ENCODE results near the gene CTNND2.

Gene CTNND2

DNA sequence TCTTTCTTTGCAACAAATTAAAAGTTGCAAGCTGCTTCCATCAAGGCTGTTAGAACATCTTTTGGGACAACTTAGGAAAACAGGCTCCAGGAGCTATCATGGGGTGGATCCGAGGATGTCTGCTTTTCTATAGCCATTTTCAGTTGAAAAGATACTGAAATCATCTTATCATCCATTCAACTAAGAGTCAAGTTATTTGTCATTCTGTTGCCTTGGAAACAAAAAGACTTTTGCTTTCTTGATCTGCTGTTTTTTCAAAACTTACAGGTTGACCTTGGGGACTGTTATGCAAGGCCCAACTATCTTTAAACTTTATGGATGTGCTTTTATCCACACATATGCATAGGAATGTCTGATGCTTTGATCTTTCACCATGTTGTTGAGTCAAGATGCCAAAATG, 597.9 kb downstream of the CTNND2 start:
- DNase-seq, result no peak
- Histone ChIP-seq H3K36me3 (ENCODE audit: control insufficient read depth in 4 of 4, insufficient read depth in 4 of 4, low read length in 3 of 4) (no peaks in the 10 kb centered on the region), H3K27me3 (replicated peaks in 2 of 5; ENCODE audit: control insufficient read depth in 4 of 5, insufficient read depth in 5 of 5, low read length in 4 of 5) (peaks cover 0 to 4% (median 0%) of the 10 kb centered on the region in 5 experiments), H3K9me3 (ENCODE audit: control extremely low read depth in 1 of 5, control insufficient read depth in 4 of 5, insufficient read depth in 2 of 5, low read depth in 1 of 5, low read length in 4 of 5) (no peaks in the 10 kb centered on the region), H3K27ac (ENCODE audit: insufficient read depth in 1 of 2, low read depth in 1 of 2, low read length in 2 of 2, poor library complexity in 1 of 2, severe bottlenecking in 2 of 2) (no peak overlapping the region), H3K4me3 (ENCODE audit: control insufficient read depth in 1 of 7, extremely low read depth in 1 of 7, insufficient read depth in 4 of 7, low read depth in 2 of 7, low read length in 6 of 7) (no peak overlapping the region), H3K4me1 (ENCODE audit: control extremely low read depth in 1 of 4, control insufficient read depth in 4 of 4, insufficient read depth in 4 of 4, low read length in 3 of 4) (no peaks in the 10 kb centered on the region)
- ChIA-PET CTCF (no interaction called here), POLR2A (no interaction called here)
- WGBS (ENCODE audit: insufficient coverage), result 100% methylated on average over 1 of the region's 1 CpG

DNA sequence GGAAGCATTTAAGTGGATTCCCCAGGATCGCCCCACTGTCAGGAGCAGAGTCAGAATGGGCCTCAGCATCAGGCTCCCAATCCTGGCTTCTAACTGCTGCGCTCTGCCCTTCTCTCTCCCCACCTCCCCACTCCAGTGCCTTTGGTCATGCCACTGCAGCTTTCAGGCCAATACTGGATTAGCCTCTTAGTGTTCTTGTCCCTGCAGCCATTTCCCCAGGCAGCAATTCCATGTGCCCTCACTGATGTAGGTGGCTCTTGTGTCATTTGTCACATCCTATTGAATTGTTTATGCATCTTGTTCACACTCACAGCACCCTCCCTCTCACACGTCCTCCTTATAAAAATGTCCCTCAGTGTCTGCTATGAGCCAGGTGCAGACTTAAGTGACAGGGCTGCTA, 599.0 kb downstream of the CTNND2 start:
- H3K9me3 ChIP-seq (ENCODE audit: control extremely low read depth in 1 of 5, control insufficient read depth in 4 of 5, insufficient read depth in 2 of 5, low read depth in 1 of 5, low read length in 4 of 5), result no peaks in the 10 kb centered on the region
- no peak overlapping the region for H3K27ac ChIP-seq (ENCODE audit: insufficient read depth in 1 of 2, low read depth in 1 of 2, low read length in 2 of 2, poor library complexity in 1 of 2, severe bottlenecking in 2 of 2)
- 100% methylated on average over 2 of the region's 3 CpGs for WGBS (ENCODE audit: insufficient coverage)
- H3K4me3 ChIP-seq (ENCODE audit: control insufficient read depth in 1 of 7, extremely low read depth in 1 of 7, insufficient read depth in 4 of 7, low read depth in 2 of 7, low read length in 6 of 7), result no peak overlapping the region
- no peak for DNase-seq
- no peaks in the 10 kb centered on the region for H3K36me3 ChIP-seq (ENCODE audit: control insufficient read depth in 4 of 4, insufficient read depth in 4 of 4, low read length in 3 of 4)
- peaks cover 0 to 4% (median 0%) of the 10 kb centered on the region in 5 experiments for H3K27me3 ChIP-seq (replicated peaks in 2 of 5; ENCODE audit: control insufficient read depth in 4 of 5, insufficient read depth in 5 of 5, low read length in 4 of 5)
- no peaks in the 10 kb centered on the region for H3K4me1 ChIP-seq (ENCODE audit: control extremely low read depth in 1 of 4, control insufficient read depth in 4 of 4, insufficient read depth in 4 of 4, low read length in 3 of 4)
- ChIA-PET CTCF (no interaction called here), POLR2A (no interaction called here)

DNA sequence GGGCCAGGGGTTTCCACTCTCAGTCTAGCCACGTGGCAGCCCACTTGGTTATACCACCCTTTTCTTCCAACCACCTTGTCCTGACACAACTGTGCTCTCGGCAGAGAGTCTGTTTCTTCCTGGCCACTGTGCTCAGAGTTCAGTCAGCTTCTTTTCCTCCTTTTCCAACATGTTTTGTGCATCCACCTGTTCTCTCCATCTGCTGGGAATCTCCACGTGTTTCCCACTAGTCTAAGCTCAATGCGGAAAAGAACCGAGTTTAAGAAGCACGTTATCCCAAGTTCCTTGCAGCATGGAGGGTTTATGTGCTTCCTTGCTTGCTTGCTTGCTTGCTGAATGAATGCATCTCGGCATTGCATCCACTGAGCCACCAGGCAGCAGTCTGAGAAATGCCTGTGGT, 599.6 kb downstream of the CTNND2 start:
- Histone ChIP-seq H3K9me3 (ENCODE audit: control extremely low read depth in 1 of 5, control insufficient read depth in 4 of 5, insufficient read depth in 2 of 5, low read depth in 1 of 5, low read length in 4 of 5) (no peaks in the 10 kb centered on the region), H3K4me1 (ENCODE audit: control extremely low read depth in 1 of 4, control insufficient read depth in 4 of 4, insufficient read depth in 4 of 4, low read length in 3 of 4) (no peaks in the 10 kb centered on the region), H3K36me3 (ENCODE audit: control insufficient read depth in 4 of 4, insufficient read depth in 4 of 4, low read length in 3 of 4) (no peaks in the 10 kb centered on the region), H3K27me3 (replicated peaks in 2 of 5; ENCODE audit: control insufficient read depth in 4 of 5, insufficient read depth in 5 of 5, low read length in 4 of 5) (peaks cover 0 to 4% (median 0%) of the 10 kb centered on the region in 5 experiments), H3K4me3 (ENCODE audit: control insufficient read depth in 1 of 7, extremely low read depth in 1 of 7, insufficient read depth in 4 of 7, low read depth in 2 of 7, low read length in 6 of 7) (no peak overlapping the region), H3K27ac (ENCODE audit: insufficient read depth in 1 of 2, low read depth in 1 of 2, low read length in 2 of 2, poor library complexity in 1 of 2, severe bottlenecking in 2 of 2) (no peak overlapping the region)
- ChIA-PET CTCF (no interaction called here), POLR2A (no interaction called here)
- no peak for DNase-seq
- 98% methylated on average over 6 of the region's 7 CpGs for WGBS (ENCODE audit: insufficient coverage)

DNA sequence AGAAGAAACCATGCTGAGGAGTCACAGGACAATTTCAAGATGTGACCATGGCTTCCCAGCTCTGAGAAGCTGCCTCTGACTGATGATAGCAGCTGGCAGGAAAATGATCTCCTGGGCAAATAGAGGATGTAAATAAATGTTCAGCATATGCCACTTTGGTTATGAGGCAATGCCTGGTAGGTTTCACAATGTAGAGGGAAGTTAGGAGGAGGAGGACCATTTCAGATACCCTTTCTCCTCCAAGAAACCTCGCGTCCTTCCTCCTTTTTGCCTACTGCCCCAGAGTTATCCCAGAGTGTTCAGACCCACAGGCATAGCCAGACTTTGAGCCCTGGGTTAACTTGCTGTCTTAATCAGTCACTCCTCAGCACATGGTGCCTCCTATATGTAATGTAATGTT, 601.6 kb downstream of the CTNND2 start:
- ChIA-PET CTCF (no interaction called here), POLR2A (no interaction called here)
- WGBS (ENCODE audit: insufficient coverage), result no CpG with 5 or more reads among the region's 2 CpGs
- no peak overlapping the region for H3K27ac ChIP-seq (ENCODE audit: insufficient read depth in 1 of 2, low read depth in 1 of 2, low read length in 2 of 2, poor library complexity in 1 of 2, severe bottlenecking in 2 of 2)
- H3K4me3 ChIP-seq (ENCODE audit: control insufficient read depth in 1 of 7, extremely low read depth in 1 of 7, insufficient read depth in 4 of 7, low read depth in 2 of 7, low read length in 6 of 7), result no peak overlapping the region
- DNase-seq, result peak in 2 of 3 donors; percentile 1 to 4
- no peaks in the 10 kb centered on the region for H3K4me1 ChIP-seq (ENCODE audit: control extremely low read depth in 1 of 4, control insufficient read depth in 4 of 4, insufficient read depth in 4 of 4, low read length in 3 of 4)
- peaks cover 0 to 4% (median 0%) of the 10 kb centered on the region in 5 experiments for H3K27me3 ChIP-seq (replicated peaks in 2 of 5; ENCODE audit: control insufficient read depth in 4 of 5, insufficient read depth in 5 of 5, low read length in 4 of 5)
- no peaks in the 10 kb centered on the region for H3K36me3 ChIP-seq (ENCODE audit: control insufficient read depth in 4 of 4, insufficient read depth in 4 of 4, low read length in 3 of 4)
- no peaks in the 10 kb centered on the region for H3K9me3 ChIP-seq (ENCODE audit: control extremely low read depth in 1 of 5, control insufficient read depth in 4 of 5, insufficient read depth in 2 of 5, low read depth in 1 of 5, low read length in 4 of 5)

- 97% methylated on average over 7 of the region's 9 CpGs for WGBS (ENCODE audit: insufficient coverage)
- Histone ChIP-seq H3K27ac (ENCODE audit: insufficient read depth in 1 of 2, low read depth in 1 of 2, low read length in 2 of 2, poor library complexity in 1 of 2, severe bottlenecking in 2 of 2) (no peak overlapping the region), H3K36me3 (ENCODE audit: control insufficient read depth in 4 of 4, insufficient read depth in 4 of 4, low read length in 3 of 4) (no peaks in the 10 kb centered on the region), H3K27me3 (replicated peaks in 2 of 5; ENCODE audit: control insufficient read depth in 4 of 5, insufficient read depth in 5 of 5, low read length in 4 of 5) (peaks cover 0 to 4% (median 0%) of the 10 kb centered on the region in 5 experiments), H3K9me3 (ENCODE audit: control extremely low read depth in 1 of 5, control insufficient read depth in 4 of 5, insufficient read depth in 2 of 5, low read depth in 1 of 5, low read length in 4 of 5) (no peaks in the 10 kb centered on the region), H3K4me3 (ENCODE audit: control insufficient read depth in 1 of 7, extremely low read depth in 1 of 7, insufficient read depth in 4 of 7, low read depth in 2 of 7, low read length in 6 of 7) (no peak overlapping the region), H3K4me1 (ENCODE audit: control extremely low read depth in 1 of 4, control insufficient read depth in 4 of 4, insufficient read depth in 4 of 4, low read length in 3 of 4) (no peaks in the 10 kb centered on the region)
- ChIA-PET POLR2A (no interaction called here), CTCF (no interaction called here)
- DNase-seq, result no peak
These were observed 603.1 kb downstream of the CTNND2 start for GRCh38 chr5:11301171-11301570.

DNA sequence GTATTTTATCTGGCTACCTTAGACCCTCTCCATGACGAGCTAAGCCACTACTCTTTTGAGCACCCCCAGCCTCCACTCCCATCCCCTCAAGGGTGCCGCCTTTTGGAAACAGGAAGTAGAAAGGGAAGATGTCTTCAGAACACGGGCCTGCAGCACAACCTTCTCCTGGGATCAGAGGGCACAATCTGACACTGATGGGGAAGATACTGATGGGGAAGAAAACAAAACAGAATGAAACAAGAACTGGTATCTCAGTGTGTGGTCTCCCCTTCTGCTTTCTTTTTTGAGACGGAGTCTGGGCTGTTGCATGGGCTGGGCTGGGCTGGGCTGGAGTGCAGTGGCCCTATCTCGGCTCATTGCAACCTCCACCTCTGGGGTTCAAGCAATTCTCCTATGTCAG, 603.5 kb downstream of the CTNND2 start:
- 20% methylated on average over 1 of the region's 5 CpGs for WGBS (ENCODE audit: insufficient coverage)
- Histone ChIP-seq H3K9me3 (ENCODE audit: control extremely low read depth in 1 of 5, control insufficient read depth in 4 of 5, insufficient read depth in 2 of 5, low read depth in 1 of 5, low read length in 4 of 5) (no peaks in the 10 kb centered on the region), H3K4me3 (ENCODE audit: control insufficient read depth in 1 of 7, extremely low read depth in 1 of 7, insufficient read depth in 4 of 7, low read depth in 2 of 7, low read length in 6 of 7) (no peak overlapping the region), H3K36me3 (ENCODE audit: control insufficient read depth in 4 of 4, insufficient read depth in 4 of 4, low read length in 3 of 4) (no peaks in the 10 kb centered on the region), H3K27me3 (replicated peaks in 2 of 5; ENCODE audit: control insufficient read depth in 4 of 5, insufficient read depth in 5 of 5, low read length in 4 of 5) (peaks cover 0 to 4% (median 0%) of the 10 kb centered on the region in 5 experiments), H3K4me1 (ENCODE audit: control extremely low read depth in 1 of 4, control insufficient read depth in 4 of 4, insufficient read depth in 4 of 4, low read length in 3 of 4) (no peaks in the 10 kb centered on the region), H3K27ac (ENCODE audit: insufficient read depth in 1 of 2, low read depth in 1 of 2, low read length in 2 of 2, poor library complexity in 1 of 2, severe bottlenecking in 2 of 2) (no peak overlapping the region)
- ChIA-PET POLR2A (no interaction called here), CTCF (no interaction called here)
- no peak for DNase-seq

- Histone ChIP-seq H3K4me3 (ENCODE audit: control insufficient read depth in 1 of 7, extremely low read depth in 1 of 7, insufficient read depth in 4 of 7, low read depth in 2 of 7, low read length in 6 of 7) (no peak overlapping the region), H3K27ac (ENCODE audit: insufficient read depth in 1 of 2, low read depth in 1 of 2, low read length in 2 of 2, poor library complexity in 1 of 2, severe bottlenecking in 2 of 2) (no peak overlapping the region), H3K27me3 (replicated peaks in 2 of 5; ENCODE audit: control insufficient read depth in 4 of 5, insufficient read depth in 5 of 5, low read length in 4 of 5) (no peaks in the 10 kb centered on the region), H3K36me3 (ENCODE audit: control insufficient read depth in 4 of 4, insufficient read depth in 4 of 4, low read length in 3 of 4) (no peaks in the 10 kb centered on the region), H3K9me3 (ENCODE audit: control extremely low read depth in 1 of 5, control insufficient read depth in 4 of 5, insufficient read depth in 2 of 5, low read depth in 1 of 5, low read length in 4 of 5) (no peaks in the 10 kb centered on the region), H3K4me1 (ENCODE audit: control extremely low read depth in 1 of 4, control insufficient read depth in 4 of 4, insufficient read depth in 4 of 4, low read length in 3 of 4) (no peaks in the 10 kb centered on the region)
- POLR2A ChIA-PET, result no interaction called here
- WGBS (ENCODE audit: insufficient coverage), result 100% methylated on average over 2 of the region's 4 CpGs
- CTCF ChIA-PET, result interaction anchor here (0.6 kb wide), 1 partner anchor 48 kb away, joined by 3 read pairs; no protein-coding TSS in a partner anchor
- no peak for DNase-seq
These were observed 605.4 kb downstream of the CTNND2 start for GRCh38 chr5:11298877-11299276.

Measured in common myeloid progenitor, CD34-positive (primary cell).